Neural progenitor cell (in vitro differentiated cells): ENCODE measurements around the gene OR6S1. TPM values are rescaled to one million over a fixed set of nuclear protein-coding genes. Genes with fewer than 3 reads are reported as not detected.

Experiments used
- DNase-seq: peaks from one replicate; pipeline ENCODE4 v3.0.0-alpha.2; 2016; ENCODE audit warnings: low spot score
- H2AFZ ChIP-seq: fragments of 200-600 bp; sonication (generic); replicated peaks from 2 replicates; pipeline ENCODE4 v1.6.1; 2016; ENCODE audit warnings: antibody characterized with exemption
- H3F3A ChIP-seq: fragments of 200-600 bp; sonication (generic); 2 replicates; pipeline ENCODE4 v1.6.1; 2016; ENCODE audit warnings: antibody characterized with exemption, low read depth
- H3K27ac ChIP-seq: fragments of 200-600 bp; sonication (generic); 2 replicates; pipeline ENCODE4 v1.5.1; 2016; ENCODE audit warnings: mild to moderate bottlenecking
- H3K27me3 ChIP-seq: fragments of 200-600 bp; sonication (generic); 2 replicates; pipeline ENCODE4 v1.6.1; 2016; ENCODE audit warnings: mild to moderate bottlenecking, moderate library complexity
- H3K36me3 ChIP-seq: fragments of 200-600 bp; sonication (generic); 2 replicates; pipeline ENCODE4 v1.5.1; 2016
- H3K4me1 ChIP-seq: fragments of 200-600 bp; sonication (generic); 2 replicates; pipeline ENCODE4 v1.6.1; 2016; ENCODE audit warnings: mixed run types
- H3K4me2 ChIP-seq: fragments of 200-600 bp; sonication (generic); 2 replicates; pipeline ENCODE4 v1.6.1; 2016
- H3K4me3 ChIP-seq: fragments of 200-600 bp; sonication (generic); 2 replicates; pipeline ENCODE4 v1.5.1; 2016
- H3K79me2 ChIP-seq: fragments of 200-600 bp; sonication (generic); 2 replicates; pipeline ENCODE4 v1.6.1; 2016; ENCODE audit warnings: low read depth
- H3K9ac ChIP-seq: fragments of 200-600 bp; sonication (generic); 2 replicates; pipeline ENCODE4 v1.6.1; 2016
- H3K9me3 ChIP-seq: fragments of 200-600 bp; sonication (generic); 2 replicates; pipeline ENCODE4 v1.5.1; 2016; ENCODE audit warnings: low read depth
- H4K20me1 ChIP-seq: fragments of 200-600 bp; sonication (generic); 2 replicates; pipeline ENCODE4 v1.6.1; 2016; ENCODE audit warnings: low read depth
- H3K27ac Mint-ChIP-seq: 3 replicates; pipeline ENCODE4 v1.8.0; 2021; ENCODE audit warnings: mixed read lengths
- H3K27me3 Mint-ChIP-seq: 2 replicates; pipeline ENCODE4 v1.8.0; 2022; ENCODE audit warnings: low read depth, mild to moderate bottlenecking, inconsistent platforms, moderate library complexity, mixed read lengths; ENCODE audit not compliant: insufficient read depth
- H3K36me3 Mint-ChIP-seq: 3 replicates; pipeline ENCODE4 v1.8.0; 2021; ENCODE audit warnings: mixed read lengths
- H3K4me1 Mint-ChIP-seq: 3 replicates; pipeline ENCODE4 v1.8.0; 2021; ENCODE audit warnings: mixed read lengths
- H3K4me3 Mint-ChIP-seq: 3 replicates; pipeline ENCODE4 v1.8.0; 2021; ENCODE audit warnings: mild to moderate bottlenecking, moderate library complexity, mixed read lengths
- H3K9me3 Mint-ChIP-seq: 3 replicates; pipeline ENCODE4 v1.8.0; 2020; ENCODE audit warnings: mixed read lengths
- CTCF ChIP-seq: fragments of 200-600 bp; sonication (generic); IDR thresholded peaks from 2 replicates; pipeline ENCODE4 v1.5.1; 2017; ENCODE audit warnings: antibody characterized with exemption, mild to moderate bottlenecking
- EZH2 ChIP-seq: fragments of 200-600 bp; sonication (generic); IDR thresholded peaks from 2 replicates; pipeline ENCODE4 v1.6.1; 2017; ENCODE audit warnings: antibody characterized with exemption, mild to moderate bottlenecking, moderate library complexity
- EZH2phosphoT487 ChIP-seq: fragments of 200-600 bp; sonication (generic); IDR thresholded peaks from 2 replicates; pipeline ENCODE4 v1.6.1; 2017; ENCODE audit warnings: antibody characterized with exemption
- small RNA-seq: library from RNA; depleted of rRNA; stranded (forward); fragments of <200 nt; gene quantifications from one replicate; pipeline ENCODE3, GENCODE V24; 2015
- total RNA-seq: library from RNA; depleted of rRNA; stranded (reverse); fragments of >200 nt; gene quantifications from 2 replicates; pipeline ENCODE4 v1.2.3, GENCODE V29; 2015; ENCODE audit warnings: low replicate concordance

The OR6S1 gene
- total RNA-seq, 1 donor from 2014 or later = not detected

GRCh38 chr14:20591235-20591634, 50.3 kb downstream of the OR6S1 start, which contains the start of gene RNASE12:
Gene RNASE12, minus strand, starts transcription at chr14:20591376. Its CDS starts 653 bp downstream, at chr14:20590723.
- Histone ChIP-seq H3K79me2 (no peaks in the 10 kb centered on the region), H3K36me3 (no peaks in the 10 kb centered on the region), H3K27me3 (no peaks in the 10 kb centered on the region), H3K4me2 (no peak within 1 kb of the TSS), H3K27ac (no peak within 1 kb of the TSS), H3K9me3 (no peaks in the 10 kb centered on the region), H4K20me1 (no peaks in the 10 kb centered on the region), H3F3A (peaks cover 31% of the 10 kb centered on the region), H3K4me3 (no peak within 1 kb of the TSS), H3K4me1 (peaks cover 14% of the 10 kb centered on the region), H2AFZ (no peak within 1 kb of the TSS), H3K9ac (no peak within 1 kb of the TSS)
- Mint-ChIP-seq H3K27ac (no peak within 1 kb of the TSS), H3K36me3 (no peaks in the 10 kb centered on the region), H3K4me3 (no peak within 1 kb of the TSS), H3K4me1 (peaks cover 2% of the 10 kb centered on the region), H3K27me3 (peaks cover 2% of the 10 kb centered on the region), H3K9me3 (no peaks in the 10 kb centered on the region)
- TF ChIP-seq CTCF = no peak
- no peak for TF ChIP-seq EZH2
- no peak for TF ChIP-seq EZH2phosphoT487
- no peak for DNase-seq

Small RNA genes lying within 50 kb of the gene (small RNA-seq; reads per million reads assigned to genes)
- not detected for gene RF00019

Other genes with a start within 250 kb of the OR6S1 start
- gene TEP1, start 228.2 kb downstream of the OR6S1 start, total RNA-seq = 10.9 and 19.8 TPM in 2 replicates
- gene KLHL33, start 205.5 kb downstream of the OR6S1 start, total RNA-seq = 0.22 TPM in 1 of 2 replicates, not detected in the other
- gene OSGEP, start 186.9 kb downstream of the OR6S1 start, total RNA-seq = 62.5 and 67.0 TPM in 2 replicates
- gene APEX1, start 186.5 kb downstream of the OR6S1 start, total RNA-seq = 76.6 and 118 TPM in 2 replicates
- gene PIP4P1, start 180.3 kb downstream of the OR6S1 start, total RNA-seq = 24.1 and 35.3 TPM in 2 replicates
- gene PNP, start 172.3 kb downstream of the OR6S1 start, total RNA-seq = 43.6 and 50.6 TPM in 2 replicates
- gene RNASE10, start 136.2 kb downstream of the OR6S1 start, total RNA-seq = not detected in 2 replicates
- not detected in 2 replicates for gene RNASE9, start 80.6 kb downstream of the OR6S1 start, total RNA-seq
- not detected in 2 replicates for gene RNASE11, start 53.7 kb downstream of the OR6S1 start, total RNA-seq
- gene RNASE12, start 50.3 kb downstream of the OR6S1 start, total RNA-seq = not detected in 2 replicates
- gene RNASE4, start 42.9 kb upstream of the OR6S1 start, total RNA-seq = 2.0 and 2.1 TPM in 2 replicates
- 0.99 TPM in 1 of 2 replicates, not detected in the other for gene ANG, start 47.1 kb upstream of the OR6S1 start, total RNA-seq
- gene EDDM3A, start 104.2 kb upstream of the OR6S1 start, total RNA-seq = not detected in 2 replicates
- not detected in 2 replicates for gene EDDM3B, start 126.7 kb upstream of the OR6S1 start, total RNA-seq
- gene RNASE6, start 139.6 kb upstream of the OR6S1 start, total RNA-seq = not detected in 2 replicates
- gene RNASE1, start 161.2 kb upstream of the OR6S1 start, total RNA-seq = 5.7 TPM in 1 of 2 replicates, not detected in the other
- gene RNASE3, start 249.7 kb upstream of the OR6S1 start, total RNA-seq = not detected in 2 replicates